Measurements from ENCODE around the gene ADGRV1.

GRCh38 chr5:91106842-91107511 lies 548.4 kb downstream of the ADGRV1 start:
- TF ChIP-seq CTCF (IDR thresholded peaks at IDR 0.05; ENCODE audit: low read depth, low read length, poor library complexity, severe bottlenecking) (no peak), EZH2phosphoT487 (IDR thresholded peaks at IDR 0.05; ENCODE audit: borderline replicate concordance, low read length) (no peak)

Data from DOHH2 (cell line).